ENCODE data around the gene FKBP1A. TPM values are rescaled to one million over a fixed set of nuclear protein-coding genes. Genes with fewer than 3 reads are reported as not detected.

FKBP1A gene
- total and polyA plus RNA-seq, 9 of the 15 experiments (the other 6 are each of a cell fraction or from before 2014, with no cell fraction given), result 48.8 to 502 (median 89.6) TPM

DNA sequence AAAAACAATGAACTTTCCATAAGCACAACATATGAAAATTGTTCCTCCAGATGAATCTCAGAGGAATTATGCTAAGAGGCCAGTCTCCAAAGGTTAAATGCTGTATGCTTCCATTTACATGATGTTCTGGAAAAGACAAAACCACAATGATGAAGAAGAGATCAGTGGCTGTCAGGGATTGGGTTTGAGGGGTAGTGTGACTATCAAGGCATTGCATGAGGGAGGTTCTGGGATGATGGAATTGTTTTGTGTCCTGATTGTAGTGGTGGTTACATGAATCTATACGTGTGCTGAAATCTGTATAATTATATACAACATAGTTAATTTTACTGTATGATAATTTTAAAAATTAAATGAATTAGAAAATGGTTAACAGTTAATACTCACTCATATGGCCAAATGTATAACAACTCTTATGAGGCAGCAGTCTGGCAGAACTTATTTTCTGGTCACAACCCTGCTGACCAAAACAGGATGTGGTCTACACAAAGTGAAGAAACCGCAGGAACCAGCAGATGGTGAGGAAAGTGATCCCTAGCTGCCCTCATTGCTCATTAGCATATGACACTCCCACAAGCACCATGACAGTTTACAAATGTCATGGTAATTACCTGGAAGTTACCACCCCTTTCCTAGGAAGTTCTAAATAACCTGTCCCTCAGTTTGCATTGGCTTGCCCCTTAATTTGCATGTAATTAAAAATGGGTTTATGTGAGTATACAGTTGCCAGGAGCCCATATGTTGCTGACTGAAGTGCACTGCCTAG is 41.9 kb upstream of the FKBP1A start (continued):
- TF ChIP-seq, protein P1, sequence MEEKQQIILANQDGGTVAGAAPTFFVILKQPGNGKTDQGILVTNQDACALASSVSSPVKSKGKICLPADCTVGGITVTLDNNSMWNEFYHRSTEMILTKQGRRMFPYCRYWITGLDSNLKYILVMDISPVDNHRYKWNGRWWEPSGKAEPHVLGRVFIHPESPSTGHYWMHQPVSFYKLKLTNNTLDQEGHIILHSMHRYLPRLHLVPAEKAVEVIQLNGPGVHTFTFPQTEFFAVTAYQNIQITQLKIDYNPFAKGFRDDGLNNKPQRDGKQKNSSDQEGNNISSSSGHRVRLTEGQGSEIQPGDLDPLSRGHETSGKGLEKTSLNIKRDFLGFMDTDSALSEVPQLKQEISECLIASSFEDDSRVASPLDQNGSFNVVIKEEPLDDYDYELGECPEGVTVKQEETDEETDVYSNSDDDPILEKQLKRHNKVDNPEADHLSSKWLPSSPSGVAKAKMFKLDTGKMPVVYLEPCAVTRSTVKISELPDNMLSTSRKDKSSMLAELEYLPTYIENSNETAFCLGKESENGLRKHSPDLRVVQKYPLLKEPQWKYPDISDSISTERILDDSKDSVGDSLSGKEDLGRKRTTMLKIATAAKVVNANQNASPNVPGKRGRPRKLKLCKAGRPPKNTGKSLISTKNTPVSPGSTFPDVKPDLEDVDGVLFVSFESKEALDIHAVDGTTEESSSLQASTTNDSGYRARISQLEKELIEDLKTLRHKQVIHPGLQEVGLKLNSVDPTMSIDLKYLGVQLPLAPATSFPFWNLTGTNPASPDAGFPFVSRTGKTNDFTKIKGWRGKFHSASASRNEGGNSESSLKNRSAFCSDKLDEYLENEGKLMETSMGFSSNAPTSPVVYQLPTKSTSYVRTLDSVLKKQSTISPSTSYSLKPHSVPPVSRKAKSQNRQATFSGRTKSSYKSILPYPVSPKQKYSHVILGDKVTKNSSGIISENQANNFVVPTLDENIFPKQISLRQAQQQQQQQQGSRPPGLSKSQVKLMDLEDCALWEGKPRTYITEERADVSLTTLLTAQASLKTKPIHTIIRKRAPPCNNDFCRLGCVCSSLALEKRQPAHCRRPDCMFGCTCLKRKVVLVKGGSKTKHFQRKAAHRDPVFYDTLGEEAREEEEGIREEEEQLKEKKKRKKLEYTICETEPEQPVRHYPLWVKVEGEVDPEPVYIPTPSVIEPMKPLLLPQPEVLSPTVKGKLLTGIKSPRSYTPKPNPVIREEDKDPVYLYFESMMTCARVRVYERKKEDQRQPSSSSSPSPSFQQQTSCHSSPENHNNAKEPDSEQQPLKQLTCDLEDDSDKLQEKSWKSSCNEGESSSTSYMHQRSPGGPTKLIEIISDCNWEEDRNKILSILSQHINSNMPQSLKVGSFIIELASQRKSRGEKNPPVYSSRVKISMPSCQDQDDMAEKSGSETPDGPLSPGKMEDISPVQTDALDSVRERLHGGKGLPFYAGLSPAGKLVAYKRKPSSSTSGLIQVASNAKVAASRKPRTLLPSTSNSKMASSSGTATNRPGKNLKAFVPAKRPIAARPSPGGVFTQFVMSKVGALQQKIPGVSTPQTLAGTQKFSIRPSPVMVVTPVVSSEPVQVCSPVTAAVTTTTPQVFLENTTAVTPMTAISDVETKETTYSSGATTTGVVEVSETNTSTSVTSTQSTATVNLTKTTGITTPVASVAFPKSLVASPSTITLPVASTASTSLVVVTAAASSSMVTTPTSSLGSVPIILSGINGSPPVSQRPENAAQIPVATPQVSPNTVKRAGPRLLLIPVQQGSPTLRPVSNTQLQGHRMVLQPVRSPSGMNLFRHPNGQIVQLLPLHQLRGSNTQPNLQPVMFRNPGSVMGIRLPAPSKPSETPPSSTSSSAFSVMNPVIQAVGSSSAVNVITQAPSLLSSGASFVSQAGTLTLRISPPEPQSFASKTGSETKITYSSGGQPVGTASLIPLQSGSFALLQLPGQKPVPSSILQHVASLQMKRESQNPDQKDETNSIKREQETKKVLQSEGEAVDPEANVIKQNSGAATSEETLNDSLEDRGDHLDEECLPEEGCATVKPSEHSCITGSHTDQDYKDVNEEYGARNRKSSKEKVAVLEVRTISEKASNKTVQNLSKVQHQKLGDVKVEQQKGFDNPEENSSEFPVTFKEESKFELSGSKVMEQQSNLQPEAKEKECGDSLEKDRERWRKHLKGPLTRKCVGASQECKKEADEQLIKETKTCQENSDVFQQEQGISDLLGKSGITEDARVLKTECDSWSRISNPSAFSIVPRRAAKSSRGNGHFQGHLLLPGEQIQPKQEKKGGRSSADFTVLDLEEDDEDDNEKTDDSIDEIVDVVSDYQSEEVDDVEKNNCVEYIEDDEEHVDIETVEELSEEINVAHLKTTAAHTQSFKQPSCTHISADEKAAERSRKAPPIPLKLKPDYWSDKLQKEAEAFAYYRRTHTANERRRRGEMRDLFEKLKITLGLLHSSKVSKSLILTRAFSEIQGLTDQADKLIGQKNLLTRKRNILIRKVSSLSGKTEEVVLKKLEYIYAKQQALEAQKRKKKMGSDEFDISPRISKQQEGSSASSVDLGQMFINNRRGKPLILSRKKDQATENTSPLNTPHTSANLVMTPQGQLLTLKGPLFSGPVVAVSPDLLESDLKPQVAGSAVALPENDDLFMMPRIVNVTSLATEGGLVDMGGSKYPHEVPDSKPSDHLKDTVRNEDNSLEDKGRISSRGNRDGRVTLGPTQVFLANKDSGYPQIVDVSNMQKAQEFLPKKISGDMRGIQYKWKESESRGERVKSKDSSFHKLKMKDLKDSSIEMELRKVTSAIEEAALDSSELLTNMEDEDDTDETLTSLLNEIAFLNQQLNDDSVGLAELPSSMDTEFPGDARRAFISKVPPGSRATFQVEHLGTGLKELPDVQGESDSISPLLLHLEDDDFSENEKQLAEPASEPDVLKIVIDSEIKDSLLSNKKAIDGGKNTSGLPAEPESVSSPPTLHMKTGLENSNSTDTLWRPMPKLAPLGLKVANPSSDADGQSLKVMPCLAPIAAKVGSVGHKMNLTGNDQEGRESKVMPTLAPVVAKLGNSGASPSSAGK (IDR thresholded peaks at IDR 0.05), result no peak
- no peak for TF ChIP-seq NFYB (IDR thresholded peaks at IDR 0.05; ENCODE audit: extremely low read depth, insufficient read length)
- TF ChIP-seq ZNF764 (CRISPR knock-in tag; IDR thresholded peaks at IDR 0.05; ENCODE audit: low read depth), result no peak
- TF ChIP-seq, protein P2, sequence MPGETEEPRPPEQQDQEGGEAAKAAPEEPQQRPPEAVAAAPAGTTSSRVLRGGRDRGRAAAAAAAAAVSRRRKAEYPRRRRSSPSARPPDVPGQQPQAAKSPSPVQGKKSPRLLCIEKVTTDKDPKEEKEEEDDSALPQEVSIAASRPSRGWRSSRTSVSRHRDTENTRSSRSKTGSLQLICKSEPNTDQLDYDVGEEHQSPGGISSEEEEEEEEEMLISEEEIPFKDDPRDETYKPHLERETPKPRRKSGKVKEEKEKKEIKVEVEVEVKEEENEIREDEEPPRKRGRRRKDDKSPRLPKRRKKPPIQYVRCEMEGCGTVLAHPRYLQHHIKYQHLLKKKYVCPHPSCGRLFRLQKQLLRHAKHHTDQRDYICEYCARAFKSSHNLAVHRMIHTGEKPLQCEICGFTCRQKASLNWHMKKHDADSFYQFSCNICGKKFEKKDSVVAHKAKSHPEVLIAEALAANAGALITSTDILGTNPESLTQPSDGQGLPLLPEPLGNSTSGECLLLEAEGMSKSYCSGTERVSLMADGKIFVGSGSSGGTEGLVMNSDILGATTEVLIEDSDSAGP (CRISPR knock-in tag; IDR thresholded peaks at IDR 0.05), result no peak
- 0 out of 2 replicates have a peak, but pooled peaks have one; percentile 47 for TF ChIP-seq ZSCAN29 (IDR thresholded peaks at IDR 0.05)
- TF ChIP-seq, protein P3, sequence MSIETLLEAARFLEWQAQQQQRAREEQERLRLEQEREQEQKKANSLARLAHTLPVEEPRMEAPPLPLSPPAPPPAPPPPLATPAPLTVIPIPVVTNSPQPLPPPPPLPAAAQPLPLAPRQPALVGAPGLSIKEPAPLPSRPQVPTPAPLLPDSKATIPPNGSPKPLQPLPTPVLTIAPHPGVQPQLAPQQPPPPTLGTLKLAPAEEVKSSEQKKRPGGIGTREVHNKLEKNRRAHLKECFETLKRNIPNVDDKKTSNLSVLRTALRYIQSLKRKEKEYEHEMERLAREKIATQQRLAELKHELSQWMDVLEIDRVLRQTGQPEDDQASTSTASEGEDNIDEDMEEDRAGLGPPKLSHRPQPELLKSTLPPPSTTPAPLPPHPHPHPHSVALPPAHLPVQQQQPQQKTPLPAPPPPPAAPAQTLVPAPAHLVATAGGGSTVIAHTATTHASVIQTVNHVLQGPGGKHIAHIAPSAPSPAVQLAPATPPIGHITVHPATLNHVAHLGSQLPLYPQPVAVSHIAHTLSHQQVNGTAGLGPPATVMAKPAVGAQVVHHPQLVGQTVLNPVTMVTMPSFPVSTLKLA (conservative IDR thresholded peaks at IDR 0.05), result peak in 1 of 2 experiments; percentile 39; a peak in 1 of 4 replicates
- no peak for TF ChIP-seq HEY1 (CRISPR knock-in tag; IDR thresholded peaks at IDR 0.05; ENCODE audit: borderline replicate concordance)
- TF ChIP-seq ARID1B (IDR thresholded peaks at IDR 0.05), result peak; percentile 70
- no peak for TF ChIP-seq MCM3 (IDR thresholded peaks at IDR 0.05)
- no peak for TF ChIP-seq KLF1 (tag; IDR thresholded peaks at IDR 0.05)
- TF ChIP-seq, protein P4, sequence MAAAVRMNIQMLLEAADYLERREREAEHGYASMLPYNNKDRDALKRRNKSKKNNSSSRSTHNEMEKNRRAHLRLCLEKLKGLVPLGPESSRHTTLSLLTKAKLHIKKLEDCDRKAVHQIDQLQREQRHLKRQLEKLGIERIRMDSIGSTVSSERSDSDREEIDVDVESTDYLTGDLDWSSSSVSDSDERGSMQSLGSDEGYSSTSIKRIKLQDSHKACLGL (CRISPR knock-in tag; IDR thresholded peaks at IDR 0.05; ENCODE audit: borderline replicate concordance, poor library complexity, severe bottlenecking), result no peak
- TF ChIP-seq BACH1 (tag; IDR thresholded peaks at IDR 0.05), result no peak

Data from K562 (cell line).